ACC112 (cell line): ENCODE measurements around the gene BTNL2.

Experiments
- H2AFZ ChIP-seq: fragments of 200-600 bp; sonication (generic); one replicate; pipeline ENCODE4 v1.6.0; 2017; ENCODE audit warnings: antibody characterized with exemption, low read length; ENCODE audit not compliant: unreplicated experiment
- H3K27ac ChIP-seq: fragments of 200-600 bp; sonication (generic); 2 replicates; pipeline ENCODE4 v1.5.1; 2014; ENCODE audit warnings: low read depth, mild to moderate bottlenecking, antibody characterized with exemption, low read length, moderate library complexity
- H3K27me3 ChIP-seq: fragments of 200-600 bp; sonication (generic); 2 replicates; pipeline ENCODE4 v1.6.1; 2014; ENCODE audit warnings: mild to moderate bottlenecking, antibody characterized with exemption, low read length, moderate library complexity, mixed read lengths; ENCODE audit not compliant: insufficient read depth
- H3K36me3 ChIP-seq: fragments of 200-600 bp; sonication (generic); 2 replicates; pipeline ENCODE4 v1.6.1; 2016; ENCODE audit warnings: mild to moderate bottlenecking, antibody characterized with exemption, low read length, moderate library complexity, mixed read lengths; ENCODE audit not compliant: insufficient read depth
- H3K4me1 ChIP-seq: fragments of 200-600 bp; sonication (generic); one replicate; pipeline ENCODE4 v1.6.1; 2016; ENCODE audit warnings: low read length, mixed read lengths; ENCODE audit not compliant: insufficient read depth, unreplicated experiment, control insufficient read depth
- H3K4me3 ChIP-seq: fragments of 200-600 bp; sonication (generic); 2 replicates; pipeline ENCODE4 v1.5.1; 2014; ENCODE audit warnings: mild to moderate bottlenecking, low read depth, low read length
- H3K79me2 ChIP-seq: fragments of 200-600 bp; sonication (generic); one replicate; pipeline ENCODE4 v1.6.0; 2016; ENCODE audit warnings: low read length; ENCODE audit not compliant: control insufficient read depth, unreplicated experiment, insufficient read depth

BTNL2 gene

GRCh38 chr6:32393665-32394420 is 13.1 kb downstream of the BTNL2 start:
- Histone ChIP-seq H3K4me1 (no peaks in the 10 kb centered on the region), H3K36me3 (no peaks in the 10 kb centered on the region), H3K27ac (no peak overlapping the region), H3K27me3 (peaks cover 4% of the 10 kb centered on the region; the same call in 1 of the 2 replicates), H2AFZ (no peak overlapping the region), H3K79me2 (no peaks in the 10 kb centered on the region), H3K4me3 (no peak overlapping the region)

DNA sequence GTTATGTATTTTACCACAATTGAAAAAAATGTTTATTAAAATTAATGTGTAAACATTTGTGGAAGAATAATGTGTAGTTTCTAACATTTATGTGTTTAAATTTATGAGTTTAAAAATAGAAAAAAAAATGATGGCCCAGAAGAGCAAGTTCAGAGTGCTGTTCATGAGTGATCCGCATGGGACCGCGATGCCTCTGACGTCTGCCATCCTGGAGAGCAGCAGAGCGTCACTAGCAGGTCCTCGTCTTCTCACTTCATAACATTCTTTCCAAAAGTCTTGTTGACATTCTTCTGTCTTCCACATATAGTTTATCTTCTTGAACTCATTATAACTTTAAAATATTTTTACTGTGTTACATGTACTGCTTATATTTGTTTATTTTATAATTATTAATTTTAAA is 15.5 kb downstream of the BTNL2 start:
- Histone ChIP-seq H3K27ac (no peak overlapping the region), H2AFZ (no peak overlapping the region), H3K4me1 (no peaks in the 10 kb centered on the region), H3K36me3 (no peaks in the 10 kb centered on the region), H3K79me2 (no peaks in the 10 kb centered on the region), H3K4me3 (no peak overlapping the region), H3K27me3 (no peaks in the 10 kb centered on the region)

DNA sequence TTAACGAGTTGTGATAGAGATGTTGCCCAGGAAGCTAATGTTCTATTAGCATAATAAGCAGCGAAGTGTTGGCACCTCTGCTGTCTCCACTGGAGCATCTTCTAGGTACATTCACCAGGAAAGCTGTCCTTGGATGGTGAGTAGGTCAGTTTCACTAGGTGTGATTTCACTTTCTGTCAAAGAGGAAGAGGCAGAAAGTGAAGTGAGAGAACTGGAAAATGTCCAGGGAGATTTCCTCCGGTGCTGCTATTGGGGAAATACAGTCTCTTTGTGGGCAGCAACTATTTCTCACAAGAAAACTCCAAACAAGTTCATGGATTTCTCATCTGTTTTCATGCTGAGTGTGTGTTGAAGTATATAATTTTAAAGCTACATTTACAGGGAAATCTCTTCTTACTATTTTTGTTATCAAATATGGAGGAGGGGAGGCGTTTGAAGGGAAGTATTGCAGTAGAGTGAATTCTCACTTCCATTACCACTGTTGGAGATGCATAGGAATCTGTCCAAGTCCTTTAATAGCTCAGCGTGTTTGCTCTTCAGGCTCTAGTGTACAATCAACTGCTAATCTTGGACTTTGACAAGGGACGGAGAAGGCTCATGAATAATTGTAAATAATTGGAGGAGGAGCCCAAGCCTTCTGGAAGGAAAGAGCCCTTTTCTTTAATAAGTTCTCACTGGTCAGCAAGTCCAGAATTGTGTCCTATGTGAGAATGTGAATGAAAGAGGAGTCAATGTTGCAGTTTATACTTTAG is 19.2 kb downstream of the BTNL2 start:
- Histone ChIP-seq H3K79me2 (no peaks in the 10 kb centered on the region), H3K27ac (no peak overlapping the region), H2AFZ (no peak overlapping the region), H3K27me3 (no peaks in the 10 kb centered on the region), H3K36me3 (no peaks in the 10 kb centered on the region), H3K4me1 (no peaks in the 10 kb centered on the region), H3K4me3 (no peak overlapping the region)

DNA sequence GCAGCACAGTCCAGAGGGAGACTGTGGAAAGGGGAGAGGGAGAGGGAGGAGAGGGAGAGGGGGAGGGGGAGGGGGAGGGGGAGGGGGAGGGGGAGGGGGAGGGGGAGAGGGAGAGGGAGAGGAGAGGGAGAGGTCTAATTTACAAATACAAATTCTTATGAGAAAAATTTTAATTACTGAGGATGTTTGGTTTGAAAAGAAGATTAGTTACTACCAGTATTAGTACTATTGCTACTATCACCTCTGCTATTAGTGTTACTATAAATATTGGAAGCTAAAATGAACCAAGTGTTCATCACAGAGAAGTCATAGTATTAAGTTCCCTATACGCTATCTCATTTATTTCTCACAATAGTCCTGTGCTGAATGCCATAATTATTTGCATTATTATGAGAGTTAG is 20.9 kb downstream of the BTNL2 start:
- Histone ChIP-seq H3K27me3 (no peaks in the 10 kb centered on the region), H3K4me3 (no peak overlapping the region), H3K4me1 (no peaks in the 10 kb centered on the region), H3K79me2 (no peaks in the 10 kb centered on the region), H3K27ac (no peak overlapping the region), H3K36me3 (no peaks in the 10 kb centered on the region), H2AFZ (no peak overlapping the region)

DNA sequence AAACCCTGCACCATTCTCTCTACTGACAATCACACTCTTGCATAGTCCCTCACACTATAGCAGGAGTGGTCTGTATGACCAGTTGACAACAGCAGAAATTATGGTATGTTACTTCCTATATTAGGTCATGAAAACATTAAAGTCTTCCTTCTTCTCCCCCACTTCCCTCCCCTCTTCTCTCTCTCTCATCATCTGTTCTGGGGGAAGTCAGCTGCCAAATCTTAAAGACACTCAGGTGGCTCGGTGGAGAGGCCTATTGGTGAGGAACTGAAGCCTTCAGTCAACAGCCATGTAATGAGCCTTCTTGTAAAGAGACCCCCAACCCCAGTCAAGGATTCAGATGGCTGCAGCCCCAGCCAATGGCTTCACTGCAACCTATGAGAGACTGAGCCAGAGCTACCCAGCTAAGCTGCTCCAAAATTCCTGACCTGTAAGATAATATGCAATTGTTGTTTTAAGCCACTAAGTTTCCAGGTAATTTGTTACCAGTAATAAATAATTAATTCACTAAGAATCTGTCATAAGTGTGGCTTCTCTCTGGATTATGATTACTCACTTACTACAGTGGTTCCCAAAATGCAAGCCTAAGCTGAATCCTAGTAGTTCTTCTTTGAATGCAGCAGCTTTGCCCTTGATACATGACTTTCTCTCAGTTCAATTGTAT is 24.1 kb downstream of the BTNL2 start:
- H3K36me3 ChIP-seq = no peaks in the 10 kb centered on the region
- H3K27me3 ChIP-seq = no peaks in the 10 kb centered on the region
- no peaks in the 10 kb centered on the region for H3K4me1 ChIP-seq
- H3K27ac ChIP-seq = no peak overlapping the region
- no peaks in the 10 kb centered on the region for H3K79me2 ChIP-seq
- H2AFZ ChIP-seq = no peak overlapping the region
- no peak overlapping the region for H3K4me3 ChIP-seq

GRCh38 chr6:32379545-32379944 is 27.4 kb downstream of the BTNL2 start:
- no peaks in the 10 kb centered on the region for H3K36me3 ChIP-seq
- no peak overlapping the region for H3K4me3 ChIP-seq
- no peaks in the 10 kb centered on the region for H3K79me2 ChIP-seq
- no peaks in the 10 kb centered on the region for H3K27me3 ChIP-seq
- H2AFZ ChIP-seq = no peak overlapping the region
- no peak overlapping the region for H3K27ac ChIP-seq
- H3K4me1 ChIP-seq = no peaks in the 10 kb centered on the region

- H3K4me1 ChIP-seq = peaks cover 9% of the 10 kb centered on the region
- H2AFZ ChIP-seq = no peak overlapping the region
- H3K79me2 ChIP-seq = no peaks in the 10 kb centered on the region
- H3K27ac ChIP-seq = no peak overlapping the region
- no peak overlapping the region for H3K4me3 ChIP-seq
- no peaks in the 10 kb centered on the region for H3K36me3 ChIP-seq
- H3K27me3 ChIP-seq = no peaks in the 10 kb centered on the region
Measured at GRCh38 chr6:32375739-32376529, 31.0 kb downstream of the BTNL2 start.

DNA sequence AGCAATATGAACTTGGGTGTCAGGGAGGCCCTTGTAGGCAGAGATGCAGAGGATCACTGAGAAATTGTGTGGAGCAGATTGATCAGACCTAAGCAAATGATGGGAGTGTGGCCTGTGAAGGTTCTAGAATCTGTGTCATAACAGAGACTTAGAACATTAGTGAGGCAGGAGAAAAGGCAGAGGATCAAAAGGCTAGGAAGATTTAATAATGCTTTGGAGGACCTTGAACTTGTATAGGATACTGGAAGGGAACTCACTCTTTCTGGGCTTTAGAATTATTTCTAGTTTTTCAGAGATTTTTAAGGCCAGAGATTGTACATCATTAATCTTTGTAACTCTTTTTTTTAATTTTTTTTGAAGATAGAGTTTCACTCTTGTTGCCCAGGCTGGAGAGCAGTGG is 35.2 kb downstream of the BTNL2 start, which contains the start of gene TSBP1:
TSBP1 (minus strand) TSS at position 101 of the 400 bp plus-strand sequence. CDS start 197 bp downstream, outside the sequence.
- Histone ChIP-seq H3K79me2 (no peaks in the 10 kb centered on the region), H3K36me3 (no peaks in the 10 kb centered on the region), H3K4me3 (peak within 1 kb of the TSS; percentile 7; the same call in 1 of the 2 replicates), H3K27ac (peak within 1 kb of the TSS; percentile 94), H2AFZ (peak within 1 kb of the TSS; percentile 67), H3K27me3 (no peaks in the 10 kb centered on the region), H3K4me1 (peaks cover 23% of the 10 kb centered on the region)

- Histone ChIP-seq H3K36me3 (no peaks in the 10 kb centered on the region), H3K27me3 (no peaks in the 10 kb centered on the region), H2AFZ (peak overlapping the region; percentile 19), H3K4me1 (peaks cover 23% of the 10 kb centered on the region), H3K27ac (peak overlapping the region; percentile 94), H3K4me3 (peak overlapping the region; percentile 7; the same call in 1 of the 2 replicates), H3K79me2 (no peaks in the 10 kb centered on the region)
Measured at GRCh38 chr6:32371229-32371628, 35.8 kb downstream of the BTNL2 start.

DNA sequence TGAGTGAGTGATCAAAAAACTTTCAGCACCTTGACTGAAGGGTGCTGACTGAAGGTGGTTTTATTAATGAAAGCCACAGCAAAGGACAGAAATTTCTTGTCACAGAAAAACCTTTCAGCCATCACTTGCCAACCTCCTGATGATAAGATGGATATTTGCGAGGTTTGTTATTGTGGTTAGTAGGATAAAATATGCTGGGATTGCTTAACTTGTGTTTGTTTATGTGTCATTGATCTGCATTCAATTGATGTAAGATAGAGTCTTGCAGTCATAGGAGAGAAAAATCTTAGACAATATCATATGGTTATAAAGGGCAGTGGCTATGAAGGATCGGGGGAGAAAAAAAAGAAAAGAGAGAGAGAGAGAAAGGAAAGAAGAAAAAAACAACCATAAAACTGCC is 36.5 kb downstream of the BTNL2 start:
- H2AFZ ChIP-seq = peak overlapping the region; percentile 67
- peak overlapping the region; percentile 7; the same call in 1 of the 2 replicates for H3K4me3 ChIP-seq
- H3K27me3 ChIP-seq = no peaks in the 10 kb centered on the region
- H3K79me2 ChIP-seq = no peaks in the 10 kb centered on the region
- no peaks in the 10 kb centered on the region for H3K36me3 ChIP-seq
- H3K4me1 ChIP-seq = peaks cover 23% of the 10 kb centered on the region
- H3K27ac ChIP-seq = peak overlapping the region; percentile 94
